KBM-7 (cell line): Measurements from ENCODE around the gene LLGL2.

Source experiments
- DNase-seq: peaks from one replicate; pipeline ENCODE4 v3.0.0-alpha.2; 2015
- in situ Hi-C: fragments of 300-500 bp; cut with MboI; formaldehyde crosslinking; loops from 2 replicates; pipeline ENCODE4 v1.14.3; 2020; ENCODE audit warnings: low sequenced_read_pairs, low pct_unique_long_range_greater_than_20kb, mixed read lengths

Gene LLGL2

DNA sequence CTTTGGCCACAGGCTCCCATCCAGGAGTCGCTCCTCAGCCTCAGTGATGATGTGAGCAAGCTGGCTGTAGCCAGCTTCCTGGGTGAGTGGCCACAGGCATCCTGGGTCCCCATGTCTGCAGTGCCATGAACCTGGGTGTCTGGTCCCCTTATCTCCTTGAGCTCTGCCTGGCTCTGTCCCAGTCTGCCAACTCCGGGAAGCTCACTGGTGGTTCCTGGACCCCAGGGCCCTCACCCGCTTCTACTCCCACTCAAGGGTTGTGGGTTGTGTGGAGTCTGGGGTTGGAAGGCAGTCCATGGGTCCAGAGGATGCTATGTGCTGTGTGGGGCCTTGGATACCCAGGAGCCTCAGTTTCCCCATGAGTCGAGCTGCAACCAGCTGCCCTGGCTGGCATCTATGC, 96.0 kb downstream of the LLGL2 start:
- in situ Hi-C loops = loop anchor here (10.0 kb wide), 1 partner anchor 123 kb away; no protein-coding TSS in a partner anchor
- no peak for DNase-seq

DNA sequence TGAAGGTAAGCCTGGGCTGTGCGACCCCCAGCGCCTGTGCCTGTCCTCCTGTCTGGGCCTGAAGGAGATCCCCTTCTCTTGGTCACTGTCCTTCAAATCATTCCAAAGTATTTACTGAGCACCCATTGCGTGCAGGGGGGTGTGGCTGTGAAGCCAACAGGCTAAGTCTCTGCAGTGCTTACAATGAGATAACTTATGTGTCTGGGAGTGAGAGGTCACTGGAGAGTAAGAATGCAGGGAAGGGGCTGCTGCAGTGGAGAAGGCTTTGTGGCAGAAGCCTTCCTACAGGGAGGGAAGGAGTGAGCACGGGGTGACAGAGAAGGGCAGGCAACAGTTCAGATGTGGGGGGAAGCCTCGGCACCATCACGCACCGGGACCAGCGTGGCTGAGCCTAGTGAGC, 96.6 kb downstream of the LLGL2 start:
- in situ Hi-C loops = loop anchor here (10.0 kb wide), 1 partner anchor 123 kb away; no protein-coding TSS in a partner anchor

DNA sequence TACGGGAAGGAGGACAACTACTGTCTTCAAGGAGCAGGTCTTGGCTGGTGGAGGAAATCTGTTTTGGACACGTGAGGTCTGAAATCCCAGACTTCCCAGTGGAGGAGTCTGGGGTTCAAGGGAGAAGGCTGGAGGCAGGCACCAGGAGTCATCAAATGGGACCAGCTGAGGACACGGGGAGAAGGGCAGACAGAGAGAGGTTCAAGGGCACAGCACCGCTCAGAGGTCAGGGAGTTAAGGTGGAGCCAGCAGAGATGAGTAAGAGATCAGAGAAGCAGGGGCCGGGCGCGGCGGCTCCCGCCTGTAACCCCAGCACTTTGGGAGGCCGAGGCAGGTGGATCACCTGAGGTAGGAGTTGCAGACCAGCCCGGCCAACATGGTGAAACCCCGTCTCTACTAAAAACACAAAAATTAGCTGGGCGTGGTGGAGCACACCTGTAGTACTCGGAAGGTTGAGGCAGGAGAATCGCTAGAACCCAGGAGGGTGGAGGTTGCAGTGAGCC, 97.3 kb downstream of the LLGL2 start:
- in situ Hi-C loops = loop anchor here (10.0 kb wide), 1 partner anchor 122 kb away; no protein-coding TSS in a partner anchor
- no peak for DNase-seq

More for the DNA sequence above, 96.6 kb downstream of the LLGL2 start:
- DNase-seq = no peak

DNA sequence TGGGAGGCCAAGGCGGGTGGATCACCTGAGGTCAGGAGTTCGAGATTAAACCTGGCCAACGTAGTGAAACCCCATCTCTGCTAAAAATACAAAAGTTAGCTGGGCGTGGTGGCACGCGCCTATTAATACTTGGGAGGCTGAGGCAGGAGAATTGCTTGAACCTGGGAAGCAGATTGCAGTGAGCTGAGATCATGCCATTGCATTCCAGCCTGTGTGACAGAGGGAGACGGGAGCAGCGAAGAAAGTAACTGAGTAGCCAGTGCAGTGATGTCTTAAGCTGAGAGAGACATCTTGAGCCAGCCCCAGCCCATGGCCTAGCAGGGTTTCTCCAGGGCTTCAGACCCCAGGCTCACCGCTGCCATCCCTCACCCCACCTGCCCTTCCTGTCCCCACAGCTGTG, 97.9 kb downstream of the LLGL2 start:
- DNase-seq = no peak
- in situ Hi-C loops = loop anchor here (10.0 kb wide), 1 partner anchor 121 kb away; no protein-coding TSS in a partner anchor

DNA sequence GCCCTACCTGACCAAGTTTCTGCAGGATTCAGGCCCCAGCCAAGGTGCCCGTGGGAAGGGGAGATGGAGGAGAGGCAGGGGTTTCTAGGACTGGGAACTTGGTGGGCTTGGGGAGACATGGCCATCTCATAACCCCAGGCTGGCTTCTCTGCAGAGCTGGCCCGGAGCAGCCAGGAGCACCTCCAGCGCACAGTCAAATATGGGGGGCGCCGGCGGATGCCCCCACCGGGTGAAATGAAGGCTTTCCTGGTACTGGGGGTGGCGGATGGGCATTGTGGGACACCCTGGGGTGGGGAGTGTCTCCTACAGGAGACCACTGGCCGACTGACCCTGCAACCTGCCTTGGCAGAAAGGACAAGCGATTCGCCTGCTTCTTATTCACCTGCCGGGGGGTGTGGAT, 98.5 kb downstream of the LLGL2 start:
- in situ Hi-C loops = loop anchor here (10.0 kb wide), 1 partner anchor 121 kb away; no protein-coding TSS in a partner anchor
- no peak for DNase-seq
